Stromal cell of bone marrow (primary cell): ENCODE measurements around the gene SIGLEC8.
"Not testable (repeated sequence)": the region's sequence is repeated elsewhere in the genome, so short reads cannot be mapped to it uniquely, and the experiment has no call there.

ENCODE experiments used
- DNase-seq: peaks from one replicate; pipeline ENCODE4 v3.0.0-alpha.2; 2012; ENCODE audit warnings: low read depth

The SIGLEC8 gene

DNA sequence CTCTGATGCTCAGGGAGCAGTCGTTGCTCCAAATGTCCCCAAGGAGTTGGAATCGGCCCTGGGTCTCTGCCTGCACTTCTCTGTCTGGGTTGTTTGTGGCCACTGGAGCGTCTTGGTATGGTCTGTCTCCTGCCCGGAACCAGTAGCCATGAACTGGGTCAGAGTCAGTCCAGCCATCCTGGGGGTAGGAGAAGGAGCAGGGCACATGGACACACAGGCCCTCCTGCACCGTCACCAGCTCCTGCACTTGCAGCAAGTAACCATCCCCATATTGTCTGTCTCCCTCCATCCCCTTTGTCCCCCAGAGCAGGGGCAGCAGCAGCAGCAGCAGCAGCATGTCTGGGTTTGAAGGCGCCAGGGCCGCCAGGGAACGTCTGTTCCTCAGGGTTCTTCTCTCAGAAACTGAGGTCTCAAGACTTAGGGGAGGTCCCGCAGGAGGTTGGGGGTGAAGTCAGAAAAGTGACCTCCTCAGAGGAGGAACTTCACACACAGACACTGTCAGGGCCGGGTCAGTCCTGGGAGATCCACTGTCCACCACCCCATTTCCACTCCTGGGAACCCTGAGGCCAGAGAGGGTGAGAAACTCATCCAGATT lies at the start of gene SIGLEC8:
Gene SIGLEC8, minus strand, starts transcription at position 404 of the 595 bp plus-strand sequence. Its CDS starts 67 bp downstream, at position 337.
- DNase-seq, result no peak

GRCh38 chr19:51507640-51508058 lies 49.4 kb upstream of the SIGLEC8 start:
- no peak for DNase-seq

DNA sequence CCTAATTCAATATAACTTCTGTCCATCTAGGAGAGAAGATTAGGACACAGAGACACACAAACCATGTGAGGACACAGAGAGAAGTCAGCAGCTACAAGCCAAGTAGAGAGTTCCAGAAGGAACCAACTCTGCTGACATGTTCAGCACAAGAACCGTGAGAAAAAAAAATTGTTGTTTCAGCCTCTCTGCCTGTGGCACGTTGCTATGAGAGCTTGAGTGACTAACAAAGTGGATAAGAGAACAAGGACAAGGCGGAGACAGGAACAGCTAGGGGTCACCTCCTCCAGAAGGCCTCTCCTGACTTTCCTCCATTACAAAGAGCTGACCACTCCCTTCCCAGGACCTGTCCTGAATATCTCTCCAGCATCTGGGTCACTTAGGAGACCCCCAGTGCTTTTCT lies 48.9 kb upstream of the SIGLEC8 start:
- DNase-seq, result no peak

- DNase-seq, result no peak
Observed at GRCh38 chr19:51505904-51506303, 47.6 kb upstream of the SIGLEC8 start.

GRCh38 chr19:51503896-51504295 lies 45.6 kb upstream of the SIGLEC8 start:
- DNase-seq, result no peak

DNA sequence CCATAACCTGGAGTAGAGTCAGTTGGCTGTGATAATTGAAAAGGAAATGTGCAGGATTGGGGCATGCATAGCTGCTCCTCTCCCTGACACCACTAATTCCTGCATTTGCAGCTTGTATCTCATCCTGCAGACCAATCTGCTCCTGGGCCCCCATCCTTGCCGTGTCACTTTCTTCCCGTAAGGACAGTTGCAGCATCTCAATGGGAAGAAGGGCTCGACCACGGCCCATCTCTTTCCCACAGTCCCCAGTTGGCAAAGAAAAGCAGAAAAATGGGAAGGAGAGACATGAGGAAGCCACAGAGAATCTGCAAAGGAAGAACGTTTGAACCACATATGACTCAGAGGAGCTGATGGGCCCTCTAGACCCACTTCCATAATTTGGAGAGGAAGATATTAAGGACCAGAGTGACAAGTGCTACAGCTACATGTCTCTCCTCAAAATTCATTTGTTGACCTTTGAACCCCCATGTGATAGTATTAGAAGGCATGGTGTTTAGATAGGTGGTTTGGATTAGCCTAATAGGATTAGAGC lies 45.1 kb upstream of the SIGLEC8 start:
- no peak for DNase-seq

DNA sequence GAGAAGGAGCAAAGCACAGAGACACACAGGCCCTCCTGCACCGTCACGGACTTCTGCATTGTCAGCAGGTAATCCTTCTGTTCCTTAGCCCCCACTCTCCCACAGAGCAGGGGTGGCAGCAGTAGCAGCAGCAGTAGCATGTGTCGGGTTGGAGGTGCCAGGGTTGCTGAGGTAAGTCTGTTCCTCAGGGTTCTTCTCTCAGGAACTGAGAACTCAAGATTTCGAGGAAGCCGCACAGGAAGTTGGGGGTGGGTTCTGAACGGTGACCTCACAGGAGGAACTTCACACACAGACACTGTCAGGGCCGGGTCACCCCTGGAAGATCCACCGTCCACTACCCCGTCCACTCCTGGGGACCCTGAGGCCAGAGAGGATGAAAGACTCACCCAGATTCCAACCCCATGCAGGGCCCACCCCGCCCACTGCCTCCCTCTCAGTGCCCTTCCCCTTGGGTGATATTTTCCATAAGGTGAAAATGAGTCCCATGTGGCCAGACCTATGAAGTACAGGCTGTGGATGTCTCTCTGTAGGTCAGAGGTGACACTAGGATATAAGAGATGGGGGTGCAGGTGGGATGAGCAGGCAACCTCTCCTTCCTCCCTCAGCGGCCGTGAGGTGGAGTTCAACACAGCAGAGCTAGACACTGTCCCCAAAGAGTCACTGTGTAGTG lies 43.5 kb upstream of the SIGLEC8 start, which contains the start of gene SIGLEC12:
Gene SIGLEC12, minus strand, starts transcription at position 207 of the 670 bp plus-strand sequence. Its CDS starts 67 bp downstream, at position 140.
- DNase-seq, result no peak

- not testable (repeated sequence) for DNase-seq
Observed at GRCh38 chr19:51500931-51501330, 42.7 kb upstream of the SIGLEC8 start.

DNA sequence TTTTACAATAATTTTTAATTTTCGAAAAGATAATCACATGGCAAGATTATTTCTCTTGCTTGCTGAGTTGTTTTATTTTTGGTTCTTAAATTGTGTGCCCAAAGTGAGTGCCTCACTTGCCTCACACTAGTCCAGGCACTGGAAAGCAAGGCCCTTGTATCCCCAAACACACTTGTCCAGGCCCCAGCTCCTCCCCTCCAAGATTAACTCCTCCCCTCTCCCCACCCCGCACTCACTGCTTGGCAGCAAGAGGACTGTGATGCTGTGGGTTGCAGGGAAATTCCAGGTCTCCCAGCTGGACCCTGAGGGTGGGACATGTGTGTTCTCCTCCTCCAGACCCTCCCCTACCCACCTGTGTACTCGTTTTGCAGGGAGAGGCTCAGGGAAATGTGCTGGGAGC lies 39.4 kb upstream of the SIGLEC8 start:
- DNase-seq, result no peak

- no peak for DNase-seq
Observed at GRCh38 chr19:51493776-51494175, 35.5 kb upstream of the SIGLEC8 start.

GRCh38 chr19:51491586-51491985 lies 33.3 kb upstream of the SIGLEC8 start:
- no peak for DNase-seq

- no peak for DNase-seq
Observed at GRCh38 chr19:51490676-51491075, 32.4 kb upstream of the SIGLEC8 start.

DNA sequence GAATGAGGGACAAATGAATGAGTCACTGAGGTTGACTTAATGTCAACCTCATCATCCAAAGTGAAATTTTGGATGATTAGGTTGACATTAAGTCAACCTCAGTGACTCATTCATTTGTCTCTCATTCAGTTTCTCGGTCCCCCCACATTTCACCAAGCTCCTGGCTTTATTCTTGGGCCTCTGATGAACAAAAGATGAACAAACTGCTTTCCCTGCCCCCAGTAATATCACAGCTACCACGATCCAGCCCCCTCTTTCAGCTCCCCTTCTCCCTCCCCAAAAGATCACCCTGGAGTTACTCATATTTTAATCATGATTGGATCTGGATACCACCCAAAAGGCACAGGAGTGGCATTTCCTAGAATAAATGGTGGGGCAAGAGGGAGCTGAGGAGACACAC lies 30.9 kb upstream of the SIGLEC8 start:
- no peak for DNase-seq

DNA sequence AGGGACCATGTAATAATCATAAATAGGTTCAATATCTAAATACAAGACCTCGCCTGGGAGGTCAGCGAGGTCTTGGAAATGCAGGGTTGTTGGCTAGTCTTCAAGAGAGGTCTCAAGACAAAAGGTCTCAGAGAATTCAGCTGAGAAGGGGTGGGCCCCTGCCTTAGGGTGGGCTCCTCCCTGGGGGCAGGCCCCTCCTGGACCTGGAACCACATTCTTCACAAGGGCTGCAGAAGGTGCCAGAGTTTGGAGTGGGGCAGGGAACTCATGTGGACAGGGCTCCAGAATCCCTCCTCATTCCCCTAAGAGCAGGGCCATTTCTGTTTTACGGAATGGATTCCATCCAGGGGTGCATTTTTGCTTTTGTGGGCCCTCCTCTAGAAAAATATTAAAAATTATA lies 30.2 kb upstream of the SIGLEC8 start:
- DNase-seq, result no peak

- no peak for DNase-seq
Observed at GRCh38 chr19:51485960-51486660, 27.9 kb upstream of the SIGLEC8 start.

- DNase-seq, result no peak
Observed at GRCh38 chr19:51480590-51480989, 22.3 kb upstream of the SIGLEC8 start.

DNA sequence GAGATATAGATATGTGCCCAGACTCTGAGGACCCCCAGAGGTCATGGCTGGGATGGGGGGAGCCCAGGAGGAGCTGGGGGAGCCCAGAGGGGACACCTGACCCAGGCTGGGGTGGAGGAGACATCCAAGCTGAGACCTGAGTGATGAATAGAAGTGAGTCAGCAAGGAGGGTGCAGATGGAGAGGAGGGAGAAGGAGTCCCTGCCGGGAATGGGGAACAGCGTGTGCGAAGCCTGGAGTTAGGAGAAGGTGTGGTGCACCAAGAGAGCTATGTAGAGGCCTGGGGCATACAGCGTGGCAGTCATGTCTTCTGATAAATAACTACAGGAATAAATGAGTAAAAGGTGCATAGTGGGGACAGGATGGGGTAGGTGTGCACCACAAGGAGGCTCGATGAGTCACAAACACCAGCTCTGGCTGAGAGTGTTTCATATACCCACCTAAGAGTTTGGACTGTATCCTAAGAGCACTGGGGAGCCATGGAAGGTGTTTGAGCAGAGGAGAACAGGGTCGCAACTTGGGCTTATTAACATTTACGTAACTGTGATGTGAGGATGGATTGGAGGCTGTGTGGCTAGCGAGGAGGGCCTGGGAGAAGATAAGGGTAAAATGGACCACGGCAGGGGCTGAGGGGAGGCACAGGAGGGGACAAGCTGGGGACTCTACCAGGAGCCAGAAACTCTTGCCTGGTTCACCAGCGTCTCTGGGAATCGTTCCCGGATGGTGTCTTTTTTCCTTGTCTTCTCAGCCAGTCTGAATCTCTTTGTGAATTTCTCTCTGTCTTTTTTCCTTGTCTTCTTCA lies 21.5 kb upstream of the SIGLEC8 start:
- DNase-seq, result no peak

DNA sequence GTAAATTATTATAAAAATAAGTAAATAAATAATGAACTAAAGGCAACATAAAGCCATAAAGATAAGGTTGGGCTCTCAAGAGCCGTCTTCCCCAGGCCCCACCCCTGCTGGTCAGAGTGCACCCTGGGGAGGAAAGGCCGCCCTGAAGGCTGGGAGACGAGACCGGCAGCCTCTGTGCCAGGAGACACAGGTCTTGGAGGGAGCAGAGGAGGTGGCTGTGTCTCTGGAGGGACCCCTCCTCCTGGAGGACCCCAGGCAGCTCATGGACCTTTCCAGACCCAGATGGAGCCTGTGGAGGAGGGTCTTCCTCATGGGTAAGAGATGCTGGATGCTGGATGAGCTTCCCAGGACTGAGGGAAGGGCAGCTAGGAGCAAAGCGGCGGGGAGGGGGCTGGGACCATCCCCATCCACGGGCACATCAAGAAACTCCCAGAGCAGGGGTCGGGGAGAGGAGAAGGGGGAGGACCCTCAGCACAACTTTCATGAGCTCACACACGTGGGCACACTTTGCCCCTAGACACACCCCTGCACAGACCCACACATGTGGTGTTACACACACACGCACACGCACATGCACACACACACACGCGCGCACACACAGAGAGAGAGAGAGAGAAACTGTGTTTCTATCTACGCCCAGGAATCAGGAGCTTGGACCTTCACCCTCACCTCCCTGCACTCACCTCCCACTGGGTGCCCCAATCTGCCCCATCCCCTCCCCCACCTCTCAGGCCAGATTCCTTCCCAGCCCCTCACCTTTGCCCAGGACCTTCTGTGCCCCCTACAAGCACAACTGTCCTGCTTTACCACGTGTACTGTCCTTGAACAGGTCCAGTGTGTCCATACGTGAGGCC lies 20.4 kb upstream of the SIGLEC8 start, which contains the start of gene CEACAM18:
Gene CEACAM18, plus strand, starts transcription at position 159 of the 854 bp plus-strand sequence.
- no peak for DNase-seq

DNA sequence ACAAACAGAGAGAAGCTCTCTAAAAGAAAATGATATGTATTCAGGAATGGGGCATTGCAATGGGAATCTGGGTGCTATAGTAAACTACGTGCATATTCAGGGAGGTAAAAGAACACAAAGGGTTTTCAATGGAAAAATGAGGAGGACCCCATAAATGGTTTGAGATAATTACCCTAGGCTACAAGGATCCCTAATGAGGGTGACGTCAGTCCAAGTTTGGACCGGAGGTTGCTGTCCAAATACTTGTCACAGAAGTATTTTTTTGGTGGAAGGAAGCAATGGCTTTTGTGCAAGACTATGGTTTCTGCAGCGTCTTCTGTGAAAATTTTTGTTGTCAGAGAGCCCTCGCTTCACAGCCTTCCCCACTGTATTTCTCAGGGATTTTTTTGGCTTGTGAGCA lies 19.1 kb upstream of the SIGLEC8 start:
- no peak for DNase-seq

GRCh38 chr19:51476164-51476563 lies 17.9 kb upstream of the SIGLEC8 start:
- no peak for DNase-seq
